GDM1 (cell line): Measurements from ENCODE around the gene DCUN1D4.
"Not testable (repeated sequence)": the region's sequence is repeated elsewhere in the genome, so short reads cannot be mapped to it uniquely, and the experiment has no call there.

ENCODE experiments used
- DNase-seq: peaks from one replicate; lab custom pipeline; 2025; lab: John Stamatoyannopoulos, UW

DCUN1D4 gene

GRCh38 chr4:51855270-51855669, 12.3 kb downstream of the DCUN1D4 start:
- DNase-seq, result no peak

GRCh38 chr4:51855751-51856150, 12.8 kb downstream of the DCUN1D4 start:
- DNase-seq, result no peak

DNA sequence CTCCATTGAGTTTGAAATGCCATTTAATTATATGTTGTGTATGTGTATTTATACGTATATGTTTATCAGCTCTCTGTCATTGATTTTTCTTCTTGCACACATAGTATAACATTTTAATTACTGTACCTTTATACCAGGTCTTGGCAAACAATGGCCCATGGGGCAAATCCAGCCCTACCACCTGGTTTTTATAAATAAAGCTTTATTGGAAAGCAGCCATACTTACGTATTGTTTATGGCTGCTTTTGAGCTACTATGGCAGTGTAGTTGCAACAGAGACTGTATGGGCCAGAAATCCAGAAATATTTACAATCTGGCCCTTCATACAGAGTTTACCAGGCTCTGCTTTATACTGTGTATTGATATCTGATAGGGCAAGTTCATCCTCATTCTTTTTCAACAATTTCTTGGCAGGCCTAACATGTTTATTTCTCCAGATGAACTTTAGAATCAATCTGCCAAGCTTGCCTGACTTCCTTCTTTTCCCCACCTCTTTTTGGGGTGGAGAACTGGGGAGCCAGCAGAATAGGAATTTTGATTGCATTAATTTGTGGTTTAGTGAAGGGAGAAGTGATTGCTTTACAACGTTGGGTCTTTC, 15.8 kb downstream of the DCUN1D4 start:
- no peak for DNase-seq

DNA sequence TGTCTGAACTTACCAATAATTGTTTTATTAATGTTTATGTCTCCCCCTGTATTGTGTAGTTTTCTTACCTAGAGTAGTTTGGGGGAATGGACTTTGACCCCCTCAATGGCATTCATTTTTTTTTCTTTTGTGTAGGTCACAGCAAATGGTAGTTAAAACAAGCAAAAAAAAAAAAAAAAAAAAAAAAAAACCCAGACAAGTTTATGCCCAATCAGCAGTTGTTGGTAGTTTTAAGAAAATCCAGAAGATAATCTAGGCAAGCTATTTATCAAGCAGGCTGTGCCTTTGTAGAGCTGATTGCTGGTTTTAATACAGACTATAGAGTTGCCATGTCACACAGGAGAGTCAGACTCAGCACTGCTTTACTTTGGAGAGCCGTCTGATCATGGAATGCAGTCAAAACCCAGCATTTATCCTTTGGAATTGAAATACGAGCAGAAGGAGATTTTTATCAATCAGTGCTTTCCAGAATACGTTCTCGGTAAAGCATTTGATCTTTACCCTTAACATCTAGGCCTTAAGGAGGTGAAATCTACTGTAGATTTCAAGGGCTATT, 16.6 kb downstream of the DCUN1D4 start:
- DNase-seq, result no peak

GRCh38 chr4:51862199-51862598, 19.2 kb downstream of the DCUN1D4 start:
- no peak for DNase-seq

DNA sequence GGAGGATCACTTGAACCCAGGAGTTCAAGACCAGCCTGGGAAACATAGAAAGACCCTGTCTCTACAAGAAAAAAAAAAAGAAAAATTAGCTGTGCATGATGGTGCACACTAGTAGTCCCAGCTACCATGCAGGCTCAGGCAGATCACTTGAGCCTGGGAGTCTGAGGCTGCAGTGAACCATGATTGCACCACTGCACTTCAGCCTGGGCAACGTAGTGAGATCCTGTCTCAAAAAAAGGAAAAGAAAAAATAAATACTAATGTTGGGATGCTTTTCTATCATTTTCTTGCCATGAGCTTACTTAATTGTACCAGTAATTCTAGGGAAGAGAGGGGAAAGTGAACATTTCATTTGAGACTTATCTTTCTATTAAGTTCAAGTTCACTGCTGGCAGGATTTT, 19.8 kb downstream of the DCUN1D4 start:
- no peak for DNase-seq

- DNase-seq, result no peak
Measured at GRCh38 chr4:51865717-51866116, 22.8 kb downstream of the DCUN1D4 start.

GRCh38 chr4:51866835-51867234, 23.9 kb downstream of the DCUN1D4 start:
- DNase-seq, result no peak

DNA sequence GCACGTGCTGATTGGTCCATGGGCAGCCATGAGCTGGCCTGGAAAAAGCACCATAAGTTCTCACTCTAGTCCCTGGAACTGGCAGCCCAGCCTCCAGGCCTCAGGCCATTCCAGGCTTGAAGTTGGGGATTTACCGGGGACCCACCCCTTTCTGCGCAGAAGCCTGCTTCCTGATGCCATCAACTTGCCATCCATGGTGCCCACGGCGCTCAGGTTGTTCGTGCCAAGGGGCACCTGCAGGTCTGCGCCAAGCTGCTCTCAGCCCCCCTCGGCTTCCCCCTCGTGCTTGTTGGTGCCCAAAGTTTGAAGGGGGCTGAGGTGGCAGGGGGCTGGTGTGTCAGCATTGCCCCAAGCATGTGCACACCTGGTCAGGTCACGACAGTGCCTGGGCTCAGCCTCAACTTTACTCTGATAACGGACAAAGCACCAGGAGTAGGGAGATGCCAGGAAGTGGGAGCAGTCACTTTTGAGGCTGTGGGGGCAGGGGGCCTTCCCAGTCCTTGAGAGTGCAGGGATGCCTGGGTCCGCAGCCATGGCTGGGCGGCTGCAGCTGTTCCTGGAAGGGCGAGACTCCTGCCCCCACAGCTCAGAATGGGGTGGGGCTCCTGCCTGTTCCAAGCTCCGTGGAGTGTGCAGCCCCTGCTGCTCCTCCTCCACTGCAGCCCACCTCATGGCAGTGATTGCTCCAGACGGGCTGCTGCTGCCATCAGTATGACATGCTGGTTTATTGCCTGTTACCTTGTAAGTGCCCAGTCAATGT, 24.9 kb downstream of the DCUN1D4 start:
- no peak for DNase-seq

DNA sequence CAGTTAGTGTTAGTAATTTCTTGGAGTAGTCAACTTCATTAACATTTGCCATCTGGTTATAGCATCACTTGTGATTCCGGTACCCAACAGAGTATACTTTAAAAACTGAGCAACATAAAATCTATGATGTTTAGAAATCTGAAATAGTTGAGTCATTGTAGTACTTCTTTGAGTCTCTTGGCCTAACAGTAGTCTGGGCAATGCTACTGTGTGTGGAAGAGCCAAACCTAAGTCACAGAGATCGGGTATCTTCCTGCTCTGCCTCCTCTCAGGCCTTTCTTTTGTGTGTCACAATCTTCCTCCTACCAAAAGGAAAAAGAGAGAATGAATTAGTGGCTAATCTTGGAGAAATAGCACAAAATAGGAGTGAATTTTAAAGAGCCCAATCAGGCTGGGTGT, 25.5 kb downstream of the DCUN1D4 start:
- DNase-seq, result no peak

DNA sequence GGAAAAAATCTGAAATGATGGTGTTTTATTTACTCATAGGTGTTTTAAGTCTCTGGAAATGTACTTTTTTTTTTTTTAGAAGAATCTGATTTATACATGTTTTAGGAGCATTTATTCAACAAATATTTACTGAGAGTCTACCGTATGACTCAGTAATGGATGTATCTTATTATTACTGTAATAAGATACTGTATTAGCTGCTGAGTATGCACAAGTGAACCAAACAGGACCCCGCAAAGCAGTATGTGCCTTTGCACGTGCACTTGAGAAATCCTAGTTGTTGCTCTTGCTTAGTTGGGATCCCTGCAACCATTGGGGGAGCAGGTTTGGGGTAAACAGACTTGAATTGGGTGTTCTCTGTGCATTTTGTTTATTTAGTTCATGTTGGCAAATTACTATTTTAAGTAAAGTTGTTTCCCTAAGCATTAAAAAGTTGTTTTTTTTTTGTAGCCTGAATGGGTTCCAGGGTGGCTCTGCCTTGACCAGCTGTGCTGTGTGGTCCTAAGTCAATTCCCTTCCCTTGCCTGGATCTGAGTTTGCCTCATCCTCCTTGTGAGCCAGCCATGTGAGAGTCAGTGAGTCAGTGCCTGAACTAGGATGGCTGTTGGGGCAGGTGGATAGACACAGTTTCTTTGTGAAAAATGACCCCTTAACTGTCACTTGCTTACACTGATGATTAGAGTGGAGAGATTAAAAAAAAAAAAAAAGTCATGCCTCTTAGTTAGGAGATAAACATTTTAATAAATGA, 27.7 kb downstream of the DCUN1D4 start:
- DNase-seq, result no peak

GRCh38 chr4:51872283-51872997, 29.5 kb downstream of the DCUN1D4 start:
- no peak for DNase-seq

DNA sequence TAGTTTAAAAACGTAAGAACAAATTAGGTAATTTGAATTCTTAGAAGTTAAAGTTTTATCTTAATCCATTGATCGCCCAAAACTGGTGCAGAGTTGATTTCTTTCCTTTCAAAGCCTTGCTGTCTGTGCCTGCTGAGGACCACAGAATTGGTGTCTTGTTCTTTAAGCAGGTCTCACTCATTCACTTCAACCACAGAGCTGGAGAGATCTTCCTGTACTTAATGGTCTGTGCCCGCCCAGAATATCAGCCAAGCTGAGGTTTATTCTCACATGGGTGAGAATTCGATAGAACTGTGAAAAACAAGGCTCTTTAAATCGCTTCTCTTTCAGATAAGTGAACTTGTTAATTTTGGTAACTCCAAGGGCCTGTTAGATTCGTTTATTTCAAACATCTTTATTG, 31.6 kb downstream of the DCUN1D4 start:
- no peak for DNase-seq

- no peak for DNase-seq
Measured at GRCh38 chr4:51878431-51878830, 35.5 kb downstream of the DCUN1D4 start.

- no peak for DNase-seq
Measured at GRCh38 chr4:51880016-51880915, 37.3 kb downstream of the DCUN1D4 start.

GRCh38 chr4:51884055-51884454, 41.1 kb downstream of the DCUN1D4 start:
- no peak for DNase-seq

GRCh38 chr4:51884606-51885005, 41.7 kb downstream of the DCUN1D4 start:
- DNase-seq, result no peak

DNA sequence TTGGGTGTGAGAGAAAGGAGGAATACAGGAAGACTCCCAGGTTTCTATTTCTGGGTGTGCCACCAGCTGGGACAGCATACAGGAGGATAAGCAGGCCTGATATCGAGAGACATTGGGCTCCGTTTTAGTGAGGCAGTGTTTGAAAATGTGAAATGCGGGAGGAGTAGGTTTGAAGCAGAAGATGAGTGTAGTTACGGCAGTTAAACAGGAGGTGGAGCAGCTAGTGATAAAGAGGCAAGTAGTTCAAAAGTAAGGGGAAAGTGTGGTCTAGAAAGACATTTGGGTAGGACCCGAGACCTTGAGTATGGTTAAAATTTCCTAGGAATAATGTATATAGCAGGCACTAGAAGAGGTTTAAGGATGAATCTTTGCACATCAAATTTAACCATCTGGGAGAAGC, 42.4 kb downstream of the DCUN1D4 start:
- peak; percentile 13 for DNase-seq

- DNase-seq, result no peak
Measured at GRCh38 chr4:51890760-51891159, 47.8 kb downstream of the DCUN1D4 start.

DNA sequence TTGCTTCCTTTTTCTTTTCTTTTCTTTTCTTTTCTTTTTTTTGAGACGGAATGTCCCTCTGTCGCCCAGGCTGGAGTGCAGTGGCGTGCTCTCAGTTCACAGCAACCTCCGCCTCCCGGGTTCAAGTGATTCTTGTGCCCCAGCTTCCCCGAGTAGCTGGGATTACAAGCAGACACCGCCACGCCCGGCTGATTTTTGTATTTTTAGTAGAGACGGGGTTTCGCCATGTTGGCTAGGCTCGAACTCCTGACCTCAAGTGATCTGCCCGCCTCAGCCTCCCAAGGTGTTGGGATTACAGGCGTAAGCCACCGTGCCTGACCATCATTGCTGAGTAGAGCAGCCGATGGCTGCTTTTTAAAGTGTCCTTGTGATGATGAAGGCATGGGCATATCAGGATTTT, 50.4 kb downstream of the DCUN1D4 start:
- DNase-seq, result not testable (repeated sequence)

- no peak for DNase-seq
Measured at GRCh38 chr4:51894059-51894645, 51.2 kb downstream of the DCUN1D4 start.
